HG03571 (cell line): ENCODE results near the gene MFN2.
"Not testable (repeated sequence)": the region's sequence is repeated elsewhere in the genome, so short reads cannot be mapped to it uniquely, and the experiment has no call there.

Source experiments
- ATAC-seq: cut with Tn5 transposase; IDR thresholded peaks from one replicate; pipeline ENCODE4 v1.9.1; 2021; ENCODE audit not compliant: unreplicated experiment

The MFN2 gene

GRCh38 chr1:12019858-12020509 is 39.7 kb downstream of the MFN2 start:
- no peak for ATAC-seq

GRCh38 chr1:12021616-12022015 is 41.4 kb downstream of the MFN2 start:
- ATAC-seq = no peak

- ATAC-seq = no peak
These were observed 41.8 kb downstream of the MFN2 start for GRCh38 chr1:12022036-12022435.

- no peak for ATAC-seq
These were observed 46.3 kb downstream of the MFN2 start for GRCh38 chr1:12026586-12026985.

DNA sequence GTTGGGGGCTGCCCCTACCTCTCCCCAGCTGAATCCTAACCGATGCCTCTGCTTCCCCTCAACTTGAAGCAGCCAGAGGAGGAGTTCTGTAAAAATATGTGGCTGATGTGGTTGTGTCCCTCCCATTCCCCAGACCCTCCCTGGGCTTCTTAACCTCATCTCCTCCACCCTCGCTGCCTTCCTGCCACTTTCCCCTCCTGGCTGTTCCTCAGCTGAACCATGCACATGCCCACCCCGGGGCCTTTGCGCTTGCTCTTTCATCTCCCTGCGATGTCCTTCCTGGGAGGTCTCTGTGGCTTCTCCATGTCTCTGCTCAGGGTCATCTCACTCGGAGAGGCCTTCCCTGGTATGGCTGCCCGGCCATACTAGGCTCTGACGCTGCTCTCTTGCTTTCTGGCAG is 48.0 kb downstream of the MFN2 start:
- no peak for ATAC-seq

DNA sequence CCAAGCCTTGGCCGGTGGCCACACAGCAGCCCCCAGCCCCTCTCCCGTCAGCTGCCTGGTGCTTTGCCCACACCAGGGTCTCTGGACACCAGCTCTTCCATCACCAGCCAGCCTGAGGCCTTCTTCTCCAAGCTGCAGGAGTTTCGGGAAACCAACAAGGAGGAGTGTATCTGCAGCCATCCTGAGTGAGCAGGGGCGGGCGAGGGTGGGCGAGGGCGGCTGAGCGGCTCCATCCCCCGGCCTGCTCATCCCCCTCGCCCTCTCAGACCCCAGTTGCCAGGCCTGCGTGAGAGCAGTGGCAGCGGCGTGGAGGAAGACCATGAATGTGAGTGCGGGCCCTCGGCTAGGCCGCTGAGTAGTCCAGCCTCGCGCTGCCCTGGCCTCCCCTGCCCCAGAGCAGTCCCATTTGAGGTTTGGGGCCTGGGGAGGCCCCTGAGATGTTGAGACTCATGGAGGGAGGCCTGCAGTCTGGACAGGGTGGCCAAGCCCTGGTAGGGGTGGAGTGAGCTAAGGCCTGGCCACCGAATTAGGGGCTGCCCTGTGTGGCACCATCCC is 48.8 kb downstream of the MFN2 start:
- no peak for ATAC-seq

- no peak for ATAC-seq
These were observed 49.6 kb downstream of the MFN2 start for GRCh38 chr1:12029720-12030339.

DNA sequence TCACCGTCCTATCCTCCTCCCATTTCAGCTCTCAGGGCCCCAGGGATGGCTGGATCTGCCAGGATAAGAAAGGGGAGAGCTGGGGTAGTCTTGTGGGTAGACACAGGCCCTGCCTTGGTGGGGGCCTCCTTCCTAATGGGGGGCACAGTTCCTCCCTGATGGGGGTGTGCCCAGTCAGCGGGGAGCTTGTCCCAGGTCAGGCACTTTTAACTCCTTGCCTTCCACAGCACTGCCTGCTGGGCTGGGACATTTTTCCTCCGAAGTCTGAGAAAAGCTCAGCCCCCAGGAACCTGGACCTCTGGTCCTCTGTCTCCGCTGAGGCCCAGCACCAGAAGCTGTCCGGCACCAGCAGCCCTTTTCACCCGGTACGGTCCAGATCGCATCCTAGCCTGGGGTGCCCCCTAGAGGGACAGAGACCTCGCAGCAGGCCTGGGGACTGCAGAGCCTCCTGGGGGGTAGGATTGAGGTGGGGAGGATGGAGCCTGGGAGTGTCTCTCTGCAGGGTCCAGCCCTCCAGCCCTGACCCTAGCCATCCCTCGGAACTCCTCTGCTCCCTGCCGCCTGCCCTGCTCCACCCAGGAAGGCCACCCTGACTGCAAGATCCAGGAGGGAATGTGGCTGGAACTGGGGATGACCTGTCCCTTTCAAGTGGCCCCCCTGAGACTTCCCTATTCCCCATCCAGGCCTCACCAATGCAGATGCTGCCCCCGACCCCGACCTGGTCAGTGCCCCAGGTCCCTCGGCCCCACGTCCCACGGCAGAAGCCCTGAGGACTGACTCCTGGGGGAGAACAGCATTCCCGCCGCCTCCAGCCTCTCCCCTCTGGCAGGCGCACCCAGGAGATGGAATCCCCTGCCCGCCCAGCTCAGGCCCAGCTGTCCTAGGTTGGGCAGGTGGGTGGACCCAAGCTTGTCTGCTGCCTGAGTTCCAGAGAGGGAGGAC is 51.1 kb downstream of the MFN2 start:
- ATAC-seq = no peak

GRCh38 chr1:12032161-12032621 is 51.9 kb downstream of the MFN2 start:
- no peak for ATAC-seq

DNA sequence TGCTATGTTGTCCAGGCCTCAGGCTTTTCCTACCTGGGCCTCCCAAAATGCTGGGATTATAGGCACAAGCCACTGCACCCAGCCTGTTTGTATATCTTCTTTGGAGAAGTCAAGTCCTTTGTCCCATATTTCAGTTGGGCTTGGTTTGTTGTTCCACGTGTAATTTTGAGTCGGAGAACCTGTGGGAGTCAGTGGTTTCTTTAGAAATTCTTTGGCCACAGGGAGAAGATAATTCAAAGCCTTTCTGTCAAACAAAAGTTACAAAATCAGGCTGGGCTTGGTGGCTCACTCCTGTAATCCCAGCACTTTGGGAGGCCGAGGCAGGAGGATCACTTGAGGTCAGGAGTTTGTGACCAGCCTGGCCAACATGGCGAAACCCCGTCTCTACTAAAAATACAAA is 53.2 kb downstream of the MFN2 start:
- not testable (repeated sequence) for ATAC-seq

GRCh38 chr1:12034381-12034801 is 54.1 kb downstream of the MFN2 start:
- no peak for ATAC-seq

DNA sequence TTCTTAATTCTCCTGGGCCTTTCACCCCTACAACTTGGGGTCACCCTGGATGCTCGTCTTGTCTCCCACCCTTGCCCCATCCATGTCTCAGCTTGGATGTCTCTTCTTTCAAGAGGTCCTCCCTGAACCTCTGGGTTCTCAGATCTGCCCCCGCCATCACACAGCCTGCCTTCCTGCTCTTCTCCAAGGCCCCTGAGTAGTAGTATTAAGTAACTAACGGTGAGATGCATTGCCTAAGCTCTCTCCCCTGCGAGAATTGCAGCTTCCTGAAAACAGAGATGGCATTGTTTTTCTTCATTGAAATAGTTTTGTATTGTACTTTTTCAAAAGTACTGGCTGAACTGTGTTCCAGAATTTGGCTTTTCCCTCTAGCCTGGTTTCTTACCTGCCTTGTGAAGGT is 55.1 kb downstream of the MFN2 start:
- ATAC-seq = no peak

DNA sequence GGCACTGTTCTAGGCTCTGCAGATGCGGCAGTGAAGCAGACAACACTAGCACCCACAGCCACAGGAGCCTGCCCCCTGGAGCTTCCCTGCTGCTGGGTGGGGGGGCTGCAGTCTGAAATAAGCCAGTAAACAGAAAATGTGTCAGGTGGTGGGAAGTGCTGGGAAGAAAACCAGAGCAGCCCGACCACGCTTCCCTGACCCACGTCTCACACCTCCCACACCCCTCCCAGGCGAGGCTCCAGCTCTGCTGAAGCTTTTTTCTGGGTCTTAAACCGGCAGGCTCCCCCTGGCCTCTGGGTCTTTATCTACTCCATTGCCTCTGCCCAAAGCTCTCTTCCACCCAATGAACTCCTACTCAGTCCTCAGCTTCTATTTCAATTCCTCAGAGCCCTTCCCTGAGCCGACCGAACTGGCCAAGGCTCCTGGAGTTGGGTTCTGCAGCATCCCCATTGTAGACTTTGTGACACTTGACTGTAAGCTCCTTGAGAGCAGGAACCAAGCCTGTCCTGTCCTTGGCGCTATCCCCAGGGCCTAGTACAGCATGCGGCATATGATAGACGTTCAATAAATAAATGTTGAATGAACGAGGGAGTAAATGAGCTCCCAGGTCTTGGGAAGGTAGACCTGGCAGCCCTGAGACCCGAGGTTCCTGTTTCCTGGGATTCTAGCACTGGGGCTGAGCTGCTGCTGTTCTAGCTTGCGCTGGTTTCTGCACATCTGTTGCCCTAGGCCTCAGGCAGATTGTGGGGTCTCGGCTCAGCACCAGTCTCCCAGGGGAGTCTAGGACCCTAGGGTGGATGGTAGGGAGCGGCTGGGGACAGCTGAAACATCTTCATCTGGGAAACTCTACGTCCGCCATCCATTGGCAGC is 57.5 kb downstream of the MFN2 start:
- no peak for ATAC-seq

DNA sequence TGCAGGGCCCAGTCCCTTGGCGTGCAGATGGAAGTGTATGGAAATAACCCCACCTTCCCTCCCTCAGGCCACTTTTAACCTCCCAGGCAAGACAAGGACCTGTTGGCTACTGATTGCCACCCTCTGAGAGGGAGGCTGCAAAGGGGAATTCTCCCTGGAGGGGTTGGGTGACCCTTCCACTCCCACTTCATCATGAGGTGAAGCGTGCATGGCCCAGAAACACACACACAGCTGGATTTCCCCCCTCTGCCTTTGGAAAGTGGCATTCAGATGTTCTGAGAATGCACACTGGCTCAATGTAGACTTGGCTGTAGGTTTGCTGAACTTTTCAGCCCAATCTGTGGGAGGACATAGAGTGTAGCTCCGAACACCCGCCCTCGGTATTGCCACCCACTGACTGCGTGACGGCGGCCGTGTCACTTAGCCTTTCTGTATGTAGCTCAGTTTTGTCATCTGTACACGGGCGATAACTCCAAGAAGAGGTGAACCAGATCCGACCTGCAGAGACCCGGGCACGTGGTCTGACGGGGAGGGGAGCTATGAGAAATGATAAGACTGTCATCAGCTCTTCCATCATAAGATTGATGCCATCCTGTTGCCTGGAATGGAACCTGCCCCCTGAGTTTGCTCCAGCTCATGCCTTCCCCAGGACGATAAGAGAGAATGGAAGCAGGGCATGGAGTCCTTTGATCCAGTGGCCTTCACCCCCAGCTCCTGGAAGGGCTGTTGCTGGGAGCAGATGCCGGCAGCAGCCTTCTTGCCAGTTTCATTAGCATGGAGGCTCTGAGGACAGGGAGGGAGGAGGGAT is 58.3 kb downstream of the MFN2 start:
- ATAC-seq = no peak

GRCh38 chr1:12039164-12039525 is 58.9 kb downstream of the MFN2 start:
- ATAC-seq = no peak

GRCh38 chr1:12039824-12040456 is 59.7 kb downstream of the MFN2 start:
- ATAC-seq = not testable (repeated sequence)

- ATAC-seq = peak; percentile 67
These were observed 60.3 kb downstream of the MFN2 start for GRCh38 chr1:12040457-12041051.

- not testable (repeated sequence) for ATAC-seq
These were observed 64.1 kb downstream of the MFN2 start for GRCh38 chr1:12044187-12044877.
